C4-2B (cell line): ENCODE results near the gene SLC10A6.

ENCODE experiments used
- CTCF ChIP-seq: fragments of 450-650 bp; conservative IDR thresholded peaks from 2 replicates; pipeline ENCODE4 v1.5.1; 2017; ENCODE audit warnings: mild to moderate bottlenecking
- ZFX ChIP-seq: fragments of 450-650 bp; IDR thresholded peaks from 2 replicates; pipeline ENCODE4 v1.6.1; 2017

DNA sequence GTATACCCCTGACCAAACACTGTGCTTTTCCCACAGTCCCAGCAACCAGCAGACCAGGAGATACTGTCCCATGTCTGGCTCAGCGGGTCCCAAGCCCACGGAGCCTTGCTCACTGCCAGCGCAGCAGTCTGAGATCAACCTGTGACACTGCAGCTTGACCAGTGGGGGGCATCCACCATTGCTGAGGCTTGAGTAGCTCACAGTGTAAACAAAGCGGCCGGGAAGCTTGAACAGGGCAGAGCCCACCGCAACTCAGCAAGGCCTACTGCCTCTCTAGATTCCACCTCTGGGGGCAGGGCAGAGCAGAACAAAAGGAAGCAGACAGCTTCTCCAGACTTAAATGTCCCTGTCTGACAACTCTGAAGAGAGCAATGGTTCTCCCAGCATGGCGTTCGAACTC, 58.1 kb downstream of the SLC10A6 start:
- no peak for TF ChIP-seq CTCF
- TF ChIP-seq ZFX: no peak
